ENCODE data around the gene LAGE3.
A peak's percentile ranks its signal among the peaks of the same experiment; 100 is the strongest.

DNA sequence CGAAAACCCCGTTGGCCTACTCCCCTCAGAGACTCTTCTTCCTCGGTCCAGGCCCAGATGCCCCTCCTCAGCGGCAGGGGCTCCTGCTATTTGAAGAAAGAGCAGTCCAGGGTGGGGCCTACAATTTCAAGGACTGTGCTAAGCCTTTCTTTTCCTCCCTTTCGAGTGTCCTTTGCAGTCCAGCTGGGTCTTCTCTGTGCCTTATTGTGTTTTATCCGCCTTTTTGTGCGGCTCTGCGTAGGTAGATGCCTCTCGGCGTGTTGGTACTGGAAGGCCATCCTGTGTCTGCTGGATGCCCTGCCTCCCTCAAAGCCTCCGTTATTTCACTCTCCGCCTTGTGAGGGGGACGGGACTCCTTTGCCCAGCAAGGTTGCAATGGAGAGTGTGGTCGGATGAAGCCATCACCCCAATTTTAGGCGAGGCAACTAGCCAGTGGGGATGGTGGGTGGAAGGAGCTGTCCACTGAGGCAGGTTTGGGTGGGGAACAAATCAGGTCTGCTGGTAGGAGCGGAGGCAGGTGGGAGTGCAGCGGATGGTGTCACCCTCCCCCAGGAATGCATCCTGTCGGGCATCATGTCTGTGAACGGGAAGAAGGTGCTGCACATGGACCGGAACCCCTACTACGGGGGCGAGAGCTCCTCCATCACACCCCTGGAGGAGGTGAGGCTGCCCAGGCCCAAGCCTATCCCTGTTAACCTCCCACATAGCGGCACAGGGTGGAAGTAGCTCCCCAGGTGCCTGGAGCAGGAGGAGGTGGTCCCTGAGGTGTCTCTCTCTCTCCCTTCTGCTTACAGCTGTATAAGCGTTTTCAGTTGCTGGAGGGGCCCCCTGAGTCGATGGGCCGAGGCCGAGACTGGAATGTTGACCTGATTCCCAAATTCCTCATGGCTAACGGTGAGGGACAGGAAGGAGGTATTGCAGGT is 40.8 kb downstream of the LAGE3 start:
- TF ChIP-seq CTCF (tag by site-specific recombination; IDR thresholded peaks at IDR 0.05) (no peak), ZNF404 (tag by site-specific recombination; IDR thresholded peaks at IDR 0.05) (no peak), YY1 (tag by site-specific recombination; IDR thresholded peaks at IDR 0.05) (no peak), ZNF2 (tag by site-specific recombination; IDR thresholded peaks at IDR 0.05) (no peak), ZFP3 (tag by site-specific recombination; IDR thresholded peaks at IDR 0.05; ENCODE audit: low read depth) (no peak), MYNN (tag by site-specific recombination; IDR thresholded peaks at IDR 0.05; ENCODE audit: borderline replicate concordance) (no peak), REPIN1 (tag by site-specific recombination; IDR thresholded peaks at IDR 0.05; ENCODE audit: low read depth) (no peak), ZSCAN5A (tag by site-specific recombination; IDR thresholded peaks at IDR 0.05) (no peak)
- TF ChIP-seq, protein P1, sequence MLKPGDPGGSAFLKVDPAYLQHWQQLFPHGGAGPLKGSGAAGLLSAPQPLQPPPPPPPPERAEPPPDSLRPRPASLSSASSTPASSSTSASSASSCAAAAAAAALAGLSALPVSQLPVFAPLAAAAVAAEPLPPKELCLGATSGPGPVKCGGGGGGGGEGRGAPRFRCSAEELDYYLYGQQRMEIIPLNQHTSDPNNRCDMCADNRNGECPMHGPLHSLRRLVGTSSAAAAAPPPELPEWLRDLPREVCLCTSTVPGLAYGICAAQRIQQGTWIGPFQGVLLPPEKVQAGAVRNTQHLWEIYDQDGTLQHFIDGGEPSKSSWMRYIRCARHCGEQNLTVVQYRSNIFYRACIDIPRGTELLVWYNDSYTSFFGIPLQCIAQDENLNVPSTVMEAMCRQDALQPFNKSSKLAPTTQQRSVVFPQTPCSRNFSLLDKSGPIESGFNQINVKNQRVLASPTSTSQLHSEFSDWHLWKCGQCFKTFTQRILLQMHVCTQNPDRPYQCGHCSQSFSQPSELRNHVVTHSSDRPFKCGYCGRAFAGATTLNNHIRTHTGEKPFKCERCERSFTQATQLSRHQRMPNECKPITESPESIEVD (tag by site-specific recombination; IDR thresholded peaks at IDR 0.05): no peak
- TF ChIP-seq, protein P2, sequence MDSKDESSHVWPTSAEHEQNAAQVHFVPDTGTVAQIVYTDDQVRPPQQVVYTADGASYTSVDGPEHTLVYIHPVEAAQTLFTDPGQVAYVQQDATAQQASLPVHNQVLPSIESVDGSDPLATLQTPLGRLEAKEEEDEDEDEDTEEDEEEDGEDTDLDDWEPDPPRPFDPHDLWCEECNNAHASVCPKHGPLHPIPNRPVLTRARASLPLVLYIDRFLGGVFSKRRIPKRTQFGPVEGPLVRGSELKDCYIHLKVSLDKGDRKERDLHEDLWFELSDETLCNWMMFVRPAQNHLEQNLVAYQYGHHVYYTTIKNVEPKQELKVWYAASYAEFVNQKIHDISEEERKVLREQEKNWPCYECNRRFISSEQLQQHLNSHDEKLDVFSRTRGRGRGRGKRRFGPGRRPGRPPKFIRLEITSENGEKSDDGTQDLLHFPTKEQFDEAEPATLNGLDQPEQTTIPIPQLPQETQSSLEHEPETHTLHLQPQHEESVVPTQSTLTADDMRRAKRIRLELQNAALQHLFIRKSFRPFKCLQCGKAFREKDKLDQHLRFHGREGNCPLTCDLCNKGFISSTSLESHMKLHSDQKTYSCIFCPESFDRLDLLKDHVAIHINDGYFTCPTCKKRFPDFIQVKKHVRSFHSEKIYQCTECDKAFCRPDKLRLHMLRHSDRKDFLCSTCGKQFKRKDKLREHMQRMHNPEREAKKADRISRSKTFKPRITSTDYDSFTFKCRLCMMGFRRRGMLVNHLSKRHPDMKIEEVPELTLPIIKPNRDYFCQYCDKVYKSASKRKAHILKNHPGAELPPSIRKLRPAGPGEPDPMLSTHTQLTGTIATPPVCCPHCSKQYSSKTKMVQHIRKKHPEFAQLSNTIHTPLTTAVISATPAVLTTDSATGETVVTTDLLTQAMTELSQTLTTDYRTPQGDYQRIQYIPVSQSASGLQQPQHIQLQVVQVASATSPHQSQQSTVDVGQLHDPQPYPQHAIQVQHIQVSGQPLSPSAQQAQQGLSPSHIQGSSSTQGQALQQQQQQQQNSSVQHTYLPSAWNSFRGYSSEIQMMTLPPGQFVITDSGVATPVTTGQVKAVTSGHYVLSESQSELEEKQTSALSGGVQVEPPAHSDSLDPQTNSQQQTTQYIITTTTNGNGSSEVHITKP (tag by site-specific recombination; IDR thresholded peaks at IDR 0.05): peak; percentile 77

All from HEK293 (cell line).